ENCODE measurements around the gene CCDC187.

GRCh38 chr9:136249877-136250559 lies 53.9 kb downstream of the CCDC187 start:
- TF ChIP-seq CTCF (conservative IDR thresholded peaks at IDR 0.05) (no peak), ZFX (IDR thresholded peaks at IDR 0.05) (no peak)
